Sigmoid colon (tissue), 3 donors: ENCODE results near the gene DYRK1A.

Experiments
- CTCF ChIP-seq, 4 experiments: fragments of 450-650 bp in 3 of 4; fragments of 200-600 bp in 1 of 4; IDR thresholded peaks; one replicate each; pipeline ENCODE4 v1.5.1; 2016 to 2019; ENCODE audit warnings: antibody characterized with exemption in 4 of 4, mild to moderate bottlenecking in 3 of 4, moderate library complexity in 2 of 4
- POLR2A ChIP-seq, 2 donors: fragments of 450-650 bp; IDR thresholded peaks; one replicate each; pipeline ENCODE4 v1.6.1; 2016; ENCODE audit warnings: antibody characterized with exemption in 2 of 2, mild to moderate bottlenecking in 2 of 2, moderate library complexity in 2 of 2

GRCh38 chr21:37407719-37408420 is 41.3 kb downstream of the DYRK1A start:
- no peak for TF ChIP-seq POLR2A (IDR thresholded peaks at IDR 0.05)
- TF ChIP-seq CTCF (IDR thresholded peaks at IDR 0.05): no peak
